SK-MEL-5 (cell line): Measurements from ENCODE around the gene IGSF11. TPM values are rescaled to one million over a fixed set of nuclear protein-coding genes. Genes with fewer than 3 reads are reported as not detected.
"Not testable (repeated sequence)": the region's sequence is repeated elsewhere in the genome, so short reads cannot be mapped to it uniquely, and the experiment has no call there.

ENCODE experiments used
- DNase-seq: peaks from one replicate; pipeline ENCODE4 v3.0.0-alpha.2; 2016; ENCODE audit warnings: low read depth, low spot score
- in situ Hi-C: cut with HindIII; loops from 2 replicates; pipeline ENCODE4 v1.10.0; 2016; ENCODE audit warnings: low sequenced_read_pairs, high pct_unique_total_duplicates, low pct_unique_long_range_greater_than_20kb
- total RNA-seq: library from RNA; depleted of rRNA; stranded (reverse); fragments of >200 nt; shearing (Covaris generic); gene quantifications from 2 replicates; pipeline ENCODE4 v1.2.3, GENCODE V29; 2014

Gene IGSF11
- total RNA-seq, 1 experiment from 2014 or later: 64.6 TPM

GRCh38 chr3:119013951-119014350 is 20.7 kb downstream of the IGSF11 start:
- in situ Hi-C loops: no loop called here
- no peak for DNase-seq

GRCh38 chr3:119011528-119011927 is 23.1 kb downstream of the IGSF11 start:
- in situ Hi-C loops: no loop called here
- no peak for DNase-seq

GRCh38 chr3:118997190-118997589 is 37.5 kb downstream of the IGSF11 start:
- no peak for DNase-seq
- in situ Hi-C loops: no loop called here

- peak; percentile 99 for DNase-seq
Measured at GRCh38 chr3:118991775-118992174, 42.9 kb downstream of the IGSF11 start.

GRCh38 chr3:118990823-118991560 is 43.7 kb downstream of the IGSF11 start:
- DNase-seq: peak; percentile 96
- in situ Hi-C loops: no loop called here

More at GRCh38 chr3:118991775-118992174, 42.9 kb downstream of the IGSF11 start:
- in situ Hi-C loops: no loop called here

GRCh38 chr3:118988198-118989130 is 46.2 kb downstream of the IGSF11 start:
- no peak for DNase-seq
- in situ Hi-C loops: no loop called here

GRCh38 chr3:118987477-118987876 is 47.2 kb downstream of the IGSF11 start:
- in situ Hi-C loops: no loop called here
- DNase-seq: peak; percentile 83

GRCh38 chr3:118986734-118987133 is 47.9 kb downstream of the IGSF11 start:
- in situ Hi-C loops: no loop called here
- DNase-seq: no peak

GRCh38 chr3:118984699-118985098 is 49.9 kb downstream of the IGSF11 start:
- in situ Hi-C loops: no loop called here
- DNase-seq: no peak

- in situ Hi-C loops: no loop called here
- DNase-seq: no peak
Measured at GRCh38 chr3:118981494-118982134, 53.0 kb downstream of the IGSF11 start.

GRCh38 chr3:118980832-118981231 is 53.8 kb downstream of the IGSF11 start:
- in situ Hi-C loops: no loop called here
- no peak for DNase-seq

GRCh38 chr3:118978393-118978758 is 56.3 kb downstream of the IGSF11 start:
- DNase-seq: no peak
- in situ Hi-C loops: no loop called here

GRCh38 chr3:118977671-118978392 is 56.8 kb downstream of the IGSF11 start:
- in situ Hi-C loops: no loop called here
- DNase-seq: no peak

- DNase-seq: no peak
- in situ Hi-C loops: no loop called here
Measured at GRCh38 chr3:118977118-118977517, 57.5 kb downstream of the IGSF11 start.

- in situ Hi-C loops, DNase-seq: not testable (repeated sequence)
Measured at GRCh38 chr3:118975476-118975875, 59.2 kb downstream of the IGSF11 start.

GRCh38 chr3:118974356-118975097 is 60.1 kb downstream of the IGSF11 start:
- DNase-seq: no peak
- in situ Hi-C loops: no loop called here

GRCh38 chr3:118973050-118973449 is 61.6 kb downstream of the IGSF11 start:
- in situ Hi-C loops: no loop called here
- DNase-seq: peak; percentile 33
